Left ventricle myocardium superior (tissue), 1 donor: ENCODE data around the gene KCNQ1. TPM values are rescaled to one million over a fixed set of nuclear protein-coding genes. Genes with fewer than 3 reads are reported as not detected.

ENCODE experiments used
- ATAC-seq: fragments of 200-7000 bp; cut with Tn5 transposase; one replicate; pipeline ENCODE4 v1.9.1; 2020; ENCODE audit warnings: mild to moderate bottlenecking, moderate library complexity
- DNase-seq: peaks from one replicate; pipeline ENCODE4 v3.0.0-alpha.2; 2020
- intact Hi-C: fragments of 100-400 bp; cut with micrococcal nuclease; formaldehyde crosslinking; loops from one replicate; pipeline ENCODE4 v1.11.0; 2022
- total RNA-seq: library from RNA; stranded (reverse); fragmentation: NEBNext Ultra II Directional; extraction: Animal tissue kit (Norgen Biotek cat#: 25700); gene quantifications from one replicate; pipeline ENCODE4 v1.2.1, GENCODE V29; 2021
- donor health status: DM: no; HTN: yes; CAD: no; lungs with severe emphysema.

The KCNQ1 gene
- total RNA-seq, 1 donor from 2014 or later, result 49.7 TPM

- ATAC-seq (no peak), DNase-seq (peak; percentile 33)
- intact Hi-C loops, result no loop called here
Observed at GRCh38 chr11:2810411-2811205, 365.8 kb downstream of the KCNQ1 start.

- ATAC-seq (peak; percentile 20), DNase-seq (peak; percentile 50)
- intact Hi-C loops, result no loop called here
Observed at GRCh38 chr11:2811206-2812091, 366.6 kb downstream of the KCNQ1 start.

GRCh38 chr11:2812371-2812991 lies 367.7 kb downstream of the KCNQ1 start:
- DNase-seq (peak; percentile 83), ATAC-seq (peak; percentile 80)
- intact Hi-C loops, result no loop called here

- intact Hi-C loops, result no loop called here
- ATAC-seq, result no peak
- DNase-seq, result peak; percentile 19
Observed at GRCh38 chr11:2813141-2813908, 368.5 kb downstream of the KCNQ1 start.

GRCh38 chr11:2813968-2814367 lies 369.2 kb downstream of the KCNQ1 start:
- ATAC-seq (no peak), DNase-seq (no peak)
- intact Hi-C loops, result no loop called here

- intact Hi-C loops, result no loop called here
- no peak for ATAC-seq
- peak; percentile 12 for DNase-seq
Observed at GRCh38 chr11:2814751-2815150, 369.9 kb downstream of the KCNQ1 start.

- intact Hi-C loops, result no loop called here
- ATAC-seq (no peak), DNase-seq (peak; percentile 27)
Observed at GRCh38 chr11:2815762-2816496, 371.1 kb downstream of the KCNQ1 start.

- intact Hi-C loops, result no loop called here
- no peak for ATAC-seq
Observed at GRCh38 chr11:2816523-2816922, 371.7 kb downstream of the KCNQ1 start.

GRCh38 chr11:2816941-2817421 lies 372.2 kb downstream of the KCNQ1 start:
- DNase-seq (peak; percentile 34), ATAC-seq (no peak)
- intact Hi-C loops, result no loop called here

More at GRCh38 chr11:2816523-2816922, 371.7 kb downstream of the KCNQ1 start:
- DNase-seq, result peak; percentile 19

GRCh38 chr11:2817431-2817830 lies 372.6 kb downstream of the KCNQ1 start:
- ATAC-seq (no peak), DNase-seq (peak; percentile 2)
- intact Hi-C loops, result no loop called here

- intact Hi-C loops, result no loop called here
- DNase-seq (no peak), ATAC-seq (no peak)
Observed at GRCh38 chr11:2818021-2818420, 373.2 kb downstream of the KCNQ1 start.

- no peak for ATAC-seq
- DNase-seq, result peak; percentile 11
- intact Hi-C loops, result no loop called here
Observed at GRCh38 chr11:2818503-2818902, 373.7 kb downstream of the KCNQ1 start.

- DNase-seq (peak; percentile 5), ATAC-seq (no peak)
- intact Hi-C loops, result no loop called here
Observed at GRCh38 chr11:2819316-2819715, 374.5 kb downstream of the KCNQ1 start.

GRCh38 chr11:2820976-2821375 lies 376.2 kb downstream of the KCNQ1 start:
- DNase-seq, result peak; percentile 9
- intact Hi-C loops, result no loop called here
- ATAC-seq, result no peak

- no peak for DNase-seq
- intact Hi-C loops, result no loop called here
- no peak for ATAC-seq
Observed at GRCh38 chr11:2821891-2822290, 377.1 kb downstream of the KCNQ1 start.

- intact Hi-C loops, result no loop called here
- peak; percentile 70 for DNase-seq
- ATAC-seq, result peak; percentile 64
Observed at GRCh38 chr11:2824851-2825250, 380.0 kb downstream of the KCNQ1 start.

GRCh38 chr11:2825261-2825888 lies 380.6 kb downstream of the KCNQ1 start:
- ATAC-seq, result peak; percentile 78
- peak; percentile 88 for DNase-seq
- intact Hi-C loops, result no loop called here
